Colonic mucosa (tissue), 4 donors: ENCODE measurements around the gene HIVEP1. TPM values are rescaled to one million over a fixed set of nuclear protein-coding genes. Genes with fewer than 3 reads are reported as not detected.
A peak's percentile ranks its signal among the peaks of the same experiment; 100 is the strongest.

Experiments used
- DNase-seq: peaks from one replicate; pipeline ENCODE4 v3.0.0-alpha.2; 2020
- H3K27ac ChIP-seq: fragments of 200-600 bp; one replicate; pipeline ENCODE4 v1.8.0; 2021
- H3K27me3 ChIP-seq: fragments of 200-600 bp; one replicate; pipeline ENCODE4 v1.8.0; 2021
- H3K36me3 ChIP-seq: fragments of 200-600 bp; one replicate; pipeline ENCODE4 v1.8.0; 2021
- H3K4me1 ChIP-seq: fragments of 200-600 bp; one replicate; pipeline ENCODE4 v1.8.0; 2021; ENCODE audit warnings: mild to moderate bottlenecking
- H3K4me3 ChIP-seq: fragments of 200-600 bp; one replicate; pipeline ENCODE4 v1.8.0; 2021
- H3K9ac ChIP-seq, 2 donors: one replicate each; pipeline ENCODE4 v1.7.0; 2013; ENCODE audit warnings: control low read depth in 2 of 2, low read depth in 2 of 2, low read length in 2 of 2
- H3K9me3 ChIP-seq: fragments of 200-600 bp; one replicate; pipeline ENCODE4 v1.8.0; 2021
- CTCF ChIP-seq: fragments of 200-600 bp; IDR thresholded peaks from one replicate; pipeline ENCODE4 v1.8.0; 2022; ENCODE audit warnings: antibody characterized with exemption, mild to moderate bottlenecking
- intact Hi-C: fragments of 100-400 bp; cut with DNase I; formaldehyde crosslinking; loops from one replicate; pipeline ENCODE4 v1.14.1; 2022
- total RNA-seq, 2 donors: library from RNA; stranded (reverse); fragmentation: NEBNext Ultra II Directional in 1 of 2; extraction: Animal tissue kit (Norgen Biotek cat#: 25700) in 1 of 2; gene quantifications; one replicate each; pipeline ENCODE4 v1.2.1, GENCODE V29; 2021
- donor health status: healthy.
- donor health status: DM: no; HTN: no; CAD: no.
- donor health status: DM: no; HTN: no; CAD: no.

The HIVEP1 gene
- total RNA-seq, 2 donors from 2014 or later = 22.2 to 27.9 TPM

DNA sequence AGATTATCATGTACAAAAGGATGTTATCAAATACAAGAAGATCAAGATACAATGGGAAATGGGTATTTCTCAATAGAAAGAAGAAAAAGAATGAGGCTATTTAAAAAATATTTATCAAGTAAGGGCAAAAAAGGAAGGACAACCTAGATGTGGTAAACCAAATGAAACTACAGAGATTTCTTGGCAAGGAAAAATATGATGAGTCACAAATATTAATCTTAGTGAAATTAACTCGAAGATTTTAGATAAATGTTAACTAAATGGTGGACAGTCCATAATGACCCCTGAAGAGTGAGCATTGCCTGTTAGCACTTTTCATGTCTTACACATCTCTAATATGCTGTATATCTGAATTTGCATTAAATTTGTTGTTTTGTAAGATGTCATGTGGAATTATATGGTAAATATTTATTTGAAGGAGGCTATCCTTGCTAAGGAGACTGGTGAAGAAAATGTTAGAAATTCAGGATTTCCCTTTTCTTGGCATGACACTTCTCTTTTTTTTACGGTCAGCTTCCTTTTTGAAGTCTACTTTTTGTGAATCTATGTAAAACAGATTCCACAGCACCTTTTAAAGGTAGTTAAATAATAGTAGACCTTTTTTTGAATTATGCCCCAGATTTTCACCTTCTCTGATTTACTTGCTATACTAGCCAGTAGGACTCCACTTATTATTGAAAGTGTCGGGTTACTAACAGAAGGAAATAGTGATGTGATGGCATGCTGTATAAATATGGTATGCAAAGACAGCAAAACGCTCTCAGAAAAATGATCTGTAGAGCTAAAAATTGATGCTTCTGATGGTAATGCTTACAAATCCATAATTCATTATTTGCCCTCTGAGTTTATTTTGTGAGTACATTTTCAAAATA lies 120.5 kb downstream of the HIVEP1 start:
- Histone ChIP-seq H3K27ac (no peak overlapping the region), H3K27me3 (no peaks in the 10 kb centered on the region), H3K4me1 (no peaks in the 10 kb centered on the region), H3K4me3 (no peak overlapping the region), H3K36me3 (no peaks in the 10 kb centered on the region), H3K9ac (no peak overlapping the region), H3K9me3 (no peaks in the 10 kb centered on the region)
- intact Hi-C loops = no loop called here
- TF ChIP-seq CTCF = no peak
- DNase-seq = no peak

- Histone ChIP-seq H3K9me3 (no peaks in the 10 kb centered on the region), H3K4me1 (no peaks in the 10 kb centered on the region), H3K27ac (no peak overlapping the region), H3K36me3 (peaks cover 6% of the 10 kb centered on the region), H3K9ac (no peak overlapping the region), H3K27me3 (no peaks in the 10 kb centered on the region), H3K4me3 (no peak overlapping the region)
- DNase-seq = no peak
- intact Hi-C loops = no loop called here
- TF ChIP-seq CTCF = no peak
Observed at GRCh38 chr6:12134581-12134980, 122.5 kb downstream of the HIVEP1 start.

- H3K27ac ChIP-seq = no peak overlapping the region
- H3K9me3 ChIP-seq = no peaks in the 10 kb centered on the region
- H3K9ac ChIP-seq = no peak overlapping the region
- intact Hi-C loops = no loop called here
- DNase-seq = no peak
- H3K36me3 ChIP-seq = peaks cover 8% of the 10 kb centered on the region
- H3K27me3 ChIP-seq = no peaks in the 10 kb centered on the region
- H3K4me1 ChIP-seq = no peaks in the 10 kb centered on the region
- no peak for TF ChIP-seq CTCF
- no peak overlapping the region for H3K4me3 ChIP-seq
Observed at GRCh38 chr6:12134991-12135390, 122.9 kb downstream of the HIVEP1 start.

DNA sequence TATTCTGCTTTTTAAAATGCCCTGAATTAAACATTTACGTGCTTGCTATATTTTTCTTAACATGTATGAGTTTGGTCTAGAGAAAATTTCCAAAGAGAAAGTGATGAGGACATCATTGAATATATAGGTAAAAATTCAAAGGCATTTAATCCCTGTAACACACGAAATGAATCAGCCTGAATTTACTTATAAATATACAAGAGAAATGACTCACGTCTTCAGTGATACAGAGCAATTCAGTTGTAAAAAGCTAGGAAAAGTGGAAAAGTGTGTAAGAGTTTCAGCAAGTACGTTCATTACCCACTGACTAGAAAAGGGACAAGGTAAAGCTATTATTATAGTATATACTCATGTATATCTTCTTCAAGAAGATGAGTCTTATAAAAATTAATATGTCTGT lies 124.8 kb downstream of the HIVEP1 start:
- H3K36me3 ChIP-seq = peaks cover 8% of the 10 kb centered on the region
- no peak for DNase-seq
- H3K9ac ChIP-seq = no peak overlapping the region
- H3K27me3 ChIP-seq = no peaks in the 10 kb centered on the region
- intact Hi-C loops = no loop called here
- no peak overlapping the region for H3K27ac ChIP-seq
- H3K9me3 ChIP-seq = no peaks in the 10 kb centered on the region
- TF ChIP-seq CTCF = no peak
- no peaks in the 10 kb centered on the region for H3K4me1 ChIP-seq
- no peak overlapping the region for H3K4me3 ChIP-seq

DNA sequence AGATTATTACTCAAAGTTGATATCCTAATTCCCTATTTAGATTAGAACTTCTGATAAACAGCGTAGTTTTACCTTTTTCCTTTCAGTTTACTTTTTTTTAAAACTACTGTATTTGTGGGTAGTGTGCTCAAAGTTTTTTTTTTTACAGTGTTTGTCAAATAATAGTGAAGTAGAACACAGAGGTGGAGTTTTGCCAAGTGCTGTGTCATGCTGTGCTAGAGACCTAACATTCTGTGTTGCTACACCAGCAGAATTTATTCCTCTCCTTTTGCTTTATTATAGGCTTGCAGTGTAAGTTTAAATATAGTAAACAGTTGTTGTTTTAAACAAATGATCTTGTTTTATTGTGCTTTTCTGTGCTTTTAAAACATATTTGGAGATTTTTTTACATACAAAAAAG lies 125.4 kb downstream of the HIVEP1 start:
- intact Hi-C loops = no loop called here
- Histone ChIP-seq H3K9me3 (no peaks in the 10 kb centered on the region), H3K4me3 (no peak overlapping the region), H3K27ac (no peak overlapping the region), H3K36me3 (peaks cover 8% of the 10 kb centered on the region), H3K9ac (no peak overlapping the region), H3K4me1 (no peaks in the 10 kb centered on the region), H3K27me3 (no peaks in the 10 kb centered on the region)
- peak; percentile 31 for DNase-seq
- TF ChIP-seq CTCF = no peak
